Memory B cell (primary cell): ENCODE results near the gene KLK10.
"Not testable (repeated sequence)": the region's sequence is repeated elsewhere in the genome, so short reads cannot be mapped to it uniquely, and the experiment has no call there.

Source experiments
- ATAC-seq: fragments of 150-1000 bp; cut with Tn5 transposase; 2 replicates; pipeline ENCODE4 v1.10.0; 2021; ENCODE audit warnings: low read depth, mild to moderate bottlenecking, moderate library complexity
- DNase-seq, 2 donors: peaks; one replicate each; pipeline ENCODE4 v3.0.0; 2022; ENCODE audit warnings: low spot score in 2 of 2
- H3K27ac Mint-ChIP-seq: one replicate; pipeline ENCODE4 v1.8.0; 2022; ENCODE audit warnings: mild to moderate bottlenecking, moderate library complexity, mixed read lengths
- H3K27me3 Mint-ChIP-seq: one replicate; pipeline ENCODE4 v1.8.0; 2022; ENCODE audit warnings: mixed read lengths
- H3K36me3 Mint-ChIP-seq: one replicate; pipeline ENCODE4 v1.8.0; 2022; ENCODE audit warnings: mild to moderate bottlenecking, mixed read lengths
- H3K4me1 Mint-ChIP-seq: one replicate; pipeline ENCODE4 v1.8.0; 2022; ENCODE audit warnings: mixed read lengths
- H3K4me3 Mint-ChIP-seq: one replicate; pipeline ENCODE4 v1.8.0; 2022; ENCODE audit warnings: mild to moderate bottlenecking, moderate library complexity, mixed read lengths
- H3K9me3 Mint-ChIP-seq: one replicate; pipeline ENCODE4 v1.8.0; 2022; ENCODE audit warnings: mixed read lengths

Gene KLK10

DNA sequence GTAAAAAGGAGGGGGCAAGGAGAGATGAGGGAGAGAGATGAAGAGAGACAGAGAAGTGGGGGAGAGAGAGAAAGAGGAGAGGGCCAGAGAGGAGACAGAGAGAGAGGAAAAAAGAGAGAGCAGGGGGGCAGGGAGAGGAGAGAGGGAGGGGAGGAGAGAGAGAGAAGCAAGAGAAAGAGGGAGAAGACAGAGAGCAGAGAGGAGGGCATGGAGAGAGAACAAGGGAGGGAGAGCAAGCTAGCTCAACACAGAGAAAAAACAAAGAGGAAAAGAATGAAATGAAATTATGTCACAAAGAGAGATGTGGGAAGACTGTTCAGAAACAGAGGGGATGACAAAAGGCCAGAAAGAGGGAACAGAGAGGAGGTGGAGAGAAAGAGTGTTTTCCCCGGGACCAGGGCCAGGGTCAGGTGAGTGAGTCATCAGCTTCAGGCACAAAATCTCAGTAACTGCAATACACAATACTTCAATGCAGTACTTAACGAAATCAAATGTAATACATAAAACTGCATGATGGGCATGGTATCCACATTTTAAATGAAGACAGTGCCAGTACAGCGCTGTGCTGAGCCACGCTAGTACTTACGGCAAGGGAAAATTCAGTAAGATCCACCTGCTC, 40.6 kb downstream of the KLK10 start:
- Mint-ChIP-seq H3K4me1 (no peaks in the 10 kb centered on the region), H3K27me3 (peaks cover 38% of the 10 kb centered on the region), H3K27ac (no peak overlapping the region), H3K9me3 (peaks cover 4% of the 10 kb centered on the region), H3K36me3 (peaks cover 4% of the 10 kb centered on the region), H3K4me3 (no peak overlapping the region)
- no peak for DNase-seq
- ATAC-seq, result no peak

DNA sequence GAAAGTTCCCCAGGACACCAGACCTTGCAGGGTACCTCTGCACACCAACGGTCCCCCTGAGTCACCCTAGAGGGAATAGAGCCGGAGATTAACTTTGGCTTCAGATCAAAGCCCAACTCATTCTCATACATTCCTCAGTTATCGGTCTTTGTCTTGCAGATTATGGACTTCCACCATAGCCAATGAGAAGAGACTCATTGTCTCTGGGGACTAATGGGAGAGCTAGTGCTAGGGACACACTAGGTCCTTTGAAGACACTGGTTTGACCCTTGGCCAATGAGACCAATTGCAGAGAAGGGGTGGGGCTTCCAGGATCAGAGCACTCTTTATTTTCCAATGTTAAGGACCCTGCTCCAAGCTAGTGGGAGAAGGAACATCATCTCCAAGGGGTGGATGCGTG, 41.9 kb downstream of the KLK10 start:
- ATAC-seq (no peak), DNase-seq (no peak)
- Mint-ChIP-seq H3K36me3 (peaks cover 4% of the 10 kb centered on the region), H3K4me1 (no peaks in the 10 kb centered on the region), H3K27ac (no peak overlapping the region), H3K4me3 (no peak overlapping the region), H3K9me3 (peaks cover 4% of the 10 kb centered on the region), H3K27me3 (peaks cover 41% of the 10 kb centered on the region)

DNA sequence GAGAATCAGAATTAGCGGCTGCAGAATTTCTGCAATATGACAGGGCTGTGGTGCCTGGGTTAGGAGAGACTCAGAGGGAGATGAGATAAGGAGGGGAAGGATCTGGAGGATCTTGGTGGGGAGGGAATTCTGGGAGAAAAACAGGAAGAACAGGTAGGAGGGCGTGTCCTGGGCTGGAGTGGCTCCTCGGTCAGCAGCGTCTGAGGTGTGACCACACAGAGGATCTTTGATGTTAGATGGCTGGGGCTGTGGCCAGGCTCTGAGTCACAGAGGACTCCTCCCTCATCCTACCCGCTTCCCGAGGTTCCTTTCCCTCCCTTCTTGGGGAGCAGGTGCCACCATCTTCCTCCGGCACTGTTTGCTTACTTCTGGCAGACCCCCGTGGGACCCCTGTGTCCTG, 43.7 kb downstream of the KLK10 start:
- Mint-ChIP-seq H3K4me3 (no peak overlapping the region), H3K27me3 (peaks cover 33% of the 10 kb centered on the region), H3K27ac (no peak overlapping the region), H3K4me1 (no peaks in the 10 kb centered on the region), H3K9me3 (peaks cover under 1% of the 10 kb centered on the region), H3K36me3 (peaks cover 2% of the 10 kb centered on the region)
- DNase-seq, result no peak
- ATAC-seq, result no peak

DNA sequence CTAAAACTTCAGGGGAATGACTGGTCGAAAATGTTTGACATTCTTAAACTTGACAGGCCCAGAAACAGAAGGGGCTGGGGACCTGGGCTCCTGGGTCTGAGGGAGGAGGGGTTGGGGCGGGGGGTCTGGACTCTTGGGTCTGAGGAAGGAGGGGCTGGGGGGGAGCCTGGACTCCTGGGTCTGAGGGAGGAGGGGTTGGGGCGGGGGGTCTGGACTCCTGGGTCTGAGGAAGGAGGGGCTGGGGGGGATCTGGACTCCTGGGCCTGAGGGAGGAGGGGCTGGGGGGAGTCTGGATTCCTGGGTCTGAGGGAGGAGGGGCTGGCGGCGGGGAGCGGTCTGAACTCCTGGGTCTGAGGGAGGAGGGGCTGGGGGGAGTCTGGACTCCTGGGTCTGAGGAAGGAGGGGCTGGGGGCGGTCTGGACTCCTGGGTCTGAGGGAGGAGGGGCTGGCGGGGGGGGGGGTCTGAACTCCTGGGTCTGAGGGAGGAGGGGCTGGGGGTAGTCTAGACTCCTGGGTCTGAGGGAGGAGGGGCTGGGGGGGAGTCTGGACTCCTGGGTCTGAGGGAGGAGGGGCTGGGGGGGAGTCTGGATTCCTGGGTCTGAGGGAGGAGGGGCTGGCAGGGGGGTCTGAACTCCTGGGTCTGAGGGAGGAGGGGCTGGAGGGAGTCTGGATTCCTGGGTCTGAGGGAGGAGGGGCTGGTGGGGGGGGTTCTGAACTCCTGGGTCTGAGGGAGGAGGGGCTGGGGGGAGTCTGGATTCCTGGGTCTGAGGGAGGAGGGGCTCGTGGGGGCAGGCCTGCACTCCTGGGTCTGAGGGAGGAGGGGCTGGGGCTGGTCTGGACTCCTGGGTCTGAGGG, 44.6 kb downstream of the KLK10 start:
- peaks cover under 1% of the 10 kb centered on the region for H3K9me3 Mint-ChIP-seq

DNA sequence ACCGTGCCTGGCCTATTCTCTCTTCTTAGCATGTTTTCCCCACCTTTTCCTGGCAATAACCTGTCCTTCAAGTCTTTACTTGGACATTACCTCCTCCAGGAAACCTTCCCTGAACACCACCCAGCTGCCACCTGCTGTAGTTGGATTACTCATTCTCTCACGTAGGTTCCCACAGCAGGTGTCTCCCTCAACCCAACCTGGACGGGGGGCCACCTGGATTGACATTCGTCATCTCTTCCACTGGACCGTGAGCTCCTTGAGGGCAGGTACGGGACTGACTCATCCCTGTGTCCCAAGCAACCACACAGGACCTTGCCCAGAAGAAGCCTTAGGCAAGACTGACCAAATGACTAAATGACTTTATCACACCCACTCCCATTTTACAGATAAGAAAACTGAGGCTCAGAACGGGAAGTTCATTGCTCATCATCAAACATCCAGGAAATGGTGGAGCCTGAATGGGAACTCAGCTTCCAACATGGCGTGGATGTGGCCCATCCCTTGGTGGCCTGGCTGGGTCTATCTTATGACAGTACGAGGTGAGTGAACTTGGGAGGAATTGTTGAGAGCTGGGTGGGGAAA, 46.6 kb downstream of the KLK10 start:
- Mint-ChIP-seq H3K27me3 (peaks cover 28% of the 10 kb centered on the region), H3K27ac (no peak overlapping the region), H3K4me1 (no peaks in the 10 kb centered on the region), H3K4me3 (no peak overlapping the region), H3K36me3 (peaks cover 3% of the 10 kb centered on the region), H3K9me3 (peaks cover 2% of the 10 kb centered on the region)
- ATAC-seq (no peak), DNase-seq (no peak)

More for the DNA sequence above, 44.6 kb downstream of the KLK10 start:
- H3K27ac Mint-ChIP-seq, result no peak overlapping the region
- peaks cover 33% of the 10 kb centered on the region for H3K27me3 Mint-ChIP-seq
- no peaks in the 10 kb centered on the region for H3K4me1 Mint-ChIP-seq
- DNase-seq (no peak), ATAC-seq (no peak)
- no peak overlapping the region for H3K4me3 Mint-ChIP-seq
- H3K36me3 Mint-ChIP-seq, result peaks cover under 1% of the 10 kb centered on the region

DNA sequence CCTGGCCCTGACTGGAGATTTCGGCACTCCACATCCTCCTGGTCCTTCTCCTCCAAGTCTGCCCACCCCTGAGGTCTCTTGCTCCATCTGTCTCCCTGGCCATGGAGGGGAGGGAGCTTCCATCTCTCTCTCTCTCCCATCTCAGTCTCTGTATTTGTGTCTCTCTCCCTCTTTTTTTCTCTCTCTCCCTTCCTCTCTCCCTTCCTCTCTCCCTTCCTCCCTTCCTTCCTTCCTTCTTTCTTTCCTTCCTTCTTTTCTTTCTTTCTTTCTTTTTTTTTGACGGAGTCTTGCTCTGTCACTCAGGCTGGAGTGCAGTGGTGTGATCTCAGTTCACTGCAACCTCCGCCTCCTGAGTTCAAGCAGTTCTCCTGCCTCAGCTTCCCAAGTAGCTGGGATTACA, 49.7 kb downstream of the KLK10 start:
- not testable (repeated sequence) for H3K27ac Mint-ChIP-seq, DNase-seq, H3K4me1 Mint-ChIP-seq, H3K9me3 Mint-ChIP-seq, H3K36me3 Mint-ChIP-seq, ATAC-seq, H3K4me3 Mint-ChIP-seq
- H3K27me3 Mint-ChIP-seq, result peaks cover 22% of the 10 kb centered on the region

DNA sequence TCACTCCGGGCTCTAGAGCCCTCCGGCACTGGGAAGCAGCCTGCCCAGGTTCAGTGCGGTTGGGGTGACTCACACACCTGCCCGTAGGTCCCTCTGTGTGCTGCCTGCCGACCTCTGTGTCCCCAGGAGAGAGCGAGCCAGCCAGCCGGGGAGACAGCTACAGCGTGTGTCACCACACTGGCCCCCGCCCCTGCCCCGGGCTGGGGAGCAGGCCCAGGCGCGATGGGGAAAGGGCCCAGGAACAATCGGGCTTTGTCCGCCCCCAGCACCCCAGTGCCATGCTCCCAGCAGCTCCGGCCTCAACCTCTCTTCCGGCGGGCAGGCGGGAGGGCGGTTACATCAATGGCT, 50.1 kb downstream of the KLK10 start, which contains the start of gene KLK6:
KLK6 (minus strand) TSS at position 179 of the 348 bp plus-strand sequence. CDS start 1,487 bp downstream, outside the sequence.
- no peak for DNase-seq
- H3K36me3 Mint-ChIP-seq, result peaks cover 3% of the 10 kb centered on the region

DNA sequence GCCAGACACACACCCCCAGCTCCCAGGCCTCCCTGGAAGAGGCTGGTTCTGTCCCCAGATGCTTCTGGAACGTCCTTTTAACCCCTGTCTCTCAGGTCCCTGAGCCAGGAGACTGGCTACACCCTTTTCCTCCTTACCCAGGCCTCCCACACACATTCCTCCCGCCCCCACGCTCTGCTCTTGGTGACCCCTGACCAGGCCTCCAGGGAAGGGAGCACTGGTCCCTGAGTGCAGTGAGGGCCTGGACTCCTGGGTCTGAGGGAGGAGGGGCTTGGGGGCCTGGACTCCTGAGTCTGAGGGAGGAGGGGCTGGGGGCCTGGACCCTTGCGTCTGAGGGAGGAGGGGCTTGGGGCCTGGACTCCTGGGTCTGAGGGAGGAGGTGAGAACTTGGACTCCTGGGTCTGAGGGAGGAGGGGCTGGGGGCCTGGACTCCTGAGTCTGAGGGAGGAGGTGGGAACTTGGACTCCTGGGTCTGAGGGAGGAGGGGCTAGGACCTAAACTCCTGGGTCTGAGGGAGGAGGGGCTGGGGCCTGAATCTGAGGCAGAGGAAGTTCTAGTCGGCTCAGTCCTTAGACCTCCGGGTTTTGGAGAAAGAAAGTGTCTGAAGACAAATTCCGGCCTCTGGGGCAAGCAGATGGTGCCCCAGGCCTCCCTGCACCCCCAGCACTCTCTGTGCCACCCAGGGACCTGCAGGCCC, 50.6 kb downstream of the KLK10 start:
- H3K4me1 Mint-ChIP-seq, result no peaks in the 10 kb centered on the region
- H3K9me3 Mint-ChIP-seq, result peaks cover 4% of the 10 kb centered on the region
- peaks cover 3% of the 10 kb centered on the region for H3K36me3 Mint-ChIP-seq
- no peak overlapping the region for H3K4me3 Mint-ChIP-seq
- no peak for ATAC-seq
- H3K27ac Mint-ChIP-seq, result no peak overlapping the region
- H3K27me3 Mint-ChIP-seq, result peaks cover 22% of the 10 kb centered on the region
- DNase-seq, result no peak

More for the DNA sequence above, 50.1 kb downstream of the KLK10 start, which contains the start of gene KLK6:
- peaks cover 20% of the 10 kb centered on the region for H3K27me3 Mint-ChIP-seq
- H3K4me1 Mint-ChIP-seq, result no peaks in the 10 kb centered on the region
- no peak within 1 kb of the TSS for H3K4me3 Mint-ChIP-seq
- no peak for ATAC-seq
- H3K9me3 Mint-ChIP-seq, result peaks cover 2% of the 10 kb centered on the region
- H3K27ac Mint-ChIP-seq, result no peak within 1 kb of the TSS

DNA sequence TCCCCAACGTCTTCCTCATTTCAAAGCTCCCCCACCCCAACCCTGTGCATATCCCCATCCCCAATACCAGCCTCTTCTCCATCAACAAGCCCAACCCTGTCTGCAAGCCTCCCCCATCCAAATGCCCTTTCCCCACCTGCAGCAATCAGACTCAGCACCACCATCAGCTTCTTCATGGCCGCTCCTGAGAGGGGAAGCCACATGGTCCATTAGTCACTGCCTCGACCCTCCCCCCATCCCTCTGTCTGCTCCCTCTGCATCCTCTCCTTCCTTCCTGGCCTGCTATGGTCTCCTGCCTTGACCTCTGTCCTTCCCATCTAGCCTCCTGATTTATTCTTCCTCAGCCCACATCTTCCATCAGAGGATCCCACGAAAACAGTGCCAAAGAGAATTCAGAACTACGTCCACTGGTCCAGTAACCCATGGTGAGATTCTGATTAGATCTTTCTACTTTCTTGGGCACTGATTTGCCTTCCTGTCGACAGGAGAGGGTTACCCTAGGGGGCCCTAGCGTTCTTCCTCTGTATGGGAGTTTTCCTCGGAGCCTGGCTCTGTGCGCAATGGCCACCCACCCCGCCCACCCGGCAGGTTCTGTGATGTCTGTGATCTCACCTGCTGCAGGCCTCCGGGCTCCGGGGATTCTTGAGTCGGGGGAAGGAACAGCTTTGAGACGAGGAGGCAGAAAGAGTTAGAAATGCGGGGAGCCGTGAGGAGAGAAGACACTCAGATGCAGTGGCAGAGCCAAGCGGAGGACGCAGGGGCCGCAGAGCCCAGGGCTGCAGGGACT, 51.4 kb downstream of the KLK10 start:
- Mint-ChIP-seq H3K27me3 (peaks cover 25% of the 10 kb centered on the region), H3K27ac (no peak overlapping the region), H3K36me3 (peaks cover 6% of the 10 kb centered on the region), H3K9me3 (peaks cover 5% of the 10 kb centered on the region), H3K4me3 (no peak overlapping the region), H3K4me1 (no peaks in the 10 kb centered on the region)
- DNase-seq (no peak), ATAC-seq (no peak)

DNA sequence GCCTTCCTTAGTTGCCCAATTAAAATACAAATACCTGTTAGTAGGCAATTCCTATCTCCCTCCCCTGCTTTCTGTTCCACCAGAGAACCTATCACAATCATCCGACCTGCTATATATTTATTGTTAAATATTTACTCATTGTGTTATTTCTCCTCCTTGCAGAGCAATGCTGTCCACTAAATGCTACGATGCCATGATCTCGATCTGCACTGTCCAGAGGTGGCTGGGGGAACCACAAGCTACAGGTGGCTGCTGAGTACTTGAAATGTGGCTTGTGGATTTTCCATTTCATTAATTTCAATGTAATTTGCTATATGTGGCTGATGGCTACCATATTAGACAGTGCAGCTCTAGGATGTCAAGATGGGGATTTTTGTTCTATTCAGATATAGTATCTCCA, 55.2 kb downstream of the KLK10 start:
- Mint-ChIP-seq H3K4me1 (peaks cover 2% of the 10 kb centered on the region), H3K9me3 (peaks cover 24% of the 10 kb centered on the region), H3K27me3 (peaks cover 19% of the 10 kb centered on the region), H3K36me3 (peaks cover 7% of the 10 kb centered on the region), H3K4me3 (no peak overlapping the region), H3K27ac (no peak overlapping the region)
- no peak for ATAC-seq
- no peak for DNase-seq

DNA sequence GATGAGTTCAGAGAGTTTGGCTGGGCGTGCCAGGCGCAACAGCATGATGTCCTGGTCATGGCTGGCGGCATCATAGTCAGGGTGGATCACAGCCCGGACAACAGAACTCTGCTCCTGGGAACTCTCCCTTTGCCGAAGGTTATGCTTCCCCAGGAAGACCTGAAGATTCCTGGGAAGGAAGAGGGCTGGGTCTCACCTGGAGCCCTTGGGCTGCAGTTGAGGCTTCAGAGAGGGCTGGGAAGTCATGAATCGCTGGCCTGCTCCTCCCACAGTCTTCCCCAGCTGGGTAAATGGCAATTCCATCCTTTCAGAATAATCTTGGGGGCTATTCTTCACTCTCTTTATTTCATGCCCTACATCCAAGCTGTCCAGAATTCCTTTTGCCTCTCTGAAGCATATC, 56.1 kb downstream of the KLK10 start:
- Mint-ChIP-seq H3K4me1 (peaks cover 2% of the 10 kb centered on the region), H3K27me3 (peaks cover 24% of the 10 kb centered on the region), H3K4me3 (no peak overlapping the region), H3K36me3 (peaks cover 7% of the 10 kb centered on the region), H3K9me3 (peaks cover 26% of the 10 kb centered on the region), H3K27ac (no peak overlapping the region)
- no peak for ATAC-seq
- no peak for DNase-seq
